GM21367 (cell line): Measurements from ENCODE around the gene ARMC5.

Experiments used
- ATAC-seq: cut with Tn5 transposase; IDR thresholded peaks from one replicate; pipeline ENCODE4 v1.9.1; 2021; ENCODE audit not compliant: unreplicated experiment

Gene ARMC5

GRCh38 chr16:31461201-31461920, 2.1 kb downstream of the ARMC5 start:
- no peak for ATAC-seq

GRCh38 chr16:31461921-31462804, 2.9 kb downstream of the ARMC5 start:
- no peak for ATAC-seq

- ATAC-seq, result no peak
Observed at GRCh38 chr16:31464348-31464769, 5.1 kb downstream of the ARMC5 start.

DNA sequence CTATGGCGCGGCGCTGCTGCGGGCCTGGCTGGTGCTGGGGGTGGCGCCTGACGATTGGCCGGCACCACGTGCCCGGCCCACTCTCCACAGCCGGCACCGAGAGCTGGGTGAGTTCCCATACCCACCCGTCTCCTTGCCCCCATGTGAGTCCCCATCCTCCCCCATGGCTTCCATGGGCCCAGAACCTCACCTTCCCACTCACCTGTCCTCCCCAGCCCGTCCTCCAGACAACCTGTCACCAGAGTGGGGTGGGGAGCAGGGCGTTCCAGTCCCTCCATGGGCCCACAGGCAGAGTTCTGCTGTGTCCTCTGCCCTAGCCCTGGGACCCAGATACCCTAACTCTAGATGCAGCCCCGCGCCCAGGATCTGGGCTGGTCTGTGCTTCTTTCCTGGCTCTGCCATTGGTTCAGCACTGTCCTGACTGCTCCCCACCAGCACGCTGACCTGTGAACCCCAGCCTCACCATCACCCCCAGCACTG, 5.5 kb downstream of the ARMC5 start:
- no peak for ATAC-seq

DNA sequence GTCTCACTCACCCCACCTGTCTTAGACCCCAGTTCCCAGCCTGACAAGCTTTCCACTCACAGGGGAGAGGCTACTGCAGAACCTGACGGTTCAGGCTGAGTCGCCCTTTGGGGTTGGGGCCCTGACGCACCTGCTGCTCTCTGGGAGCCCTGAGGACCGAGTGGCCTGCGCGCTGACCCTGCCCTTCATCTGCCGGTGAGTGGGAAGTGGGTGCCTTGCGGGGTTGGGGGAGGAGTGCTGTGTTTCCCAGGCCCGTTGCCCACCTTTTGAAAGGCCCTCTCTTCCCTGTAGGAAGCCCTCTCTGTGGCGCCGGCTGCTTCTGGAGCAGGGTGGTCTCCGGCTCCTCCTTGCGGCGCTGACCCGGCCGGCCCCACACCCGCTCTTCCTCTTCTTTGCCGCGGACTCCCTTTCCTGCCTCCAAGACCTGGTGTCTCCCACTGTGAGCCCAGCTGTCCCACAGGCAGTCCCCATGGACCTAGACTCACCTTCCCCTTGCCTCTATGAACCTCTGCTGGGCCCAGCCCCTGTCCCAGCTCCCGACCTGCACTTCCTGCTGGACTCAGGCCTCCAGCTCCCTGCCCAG, 6.6 kb downstream of the ARMC5 start:
- no peak for ATAC-seq

DNA sequence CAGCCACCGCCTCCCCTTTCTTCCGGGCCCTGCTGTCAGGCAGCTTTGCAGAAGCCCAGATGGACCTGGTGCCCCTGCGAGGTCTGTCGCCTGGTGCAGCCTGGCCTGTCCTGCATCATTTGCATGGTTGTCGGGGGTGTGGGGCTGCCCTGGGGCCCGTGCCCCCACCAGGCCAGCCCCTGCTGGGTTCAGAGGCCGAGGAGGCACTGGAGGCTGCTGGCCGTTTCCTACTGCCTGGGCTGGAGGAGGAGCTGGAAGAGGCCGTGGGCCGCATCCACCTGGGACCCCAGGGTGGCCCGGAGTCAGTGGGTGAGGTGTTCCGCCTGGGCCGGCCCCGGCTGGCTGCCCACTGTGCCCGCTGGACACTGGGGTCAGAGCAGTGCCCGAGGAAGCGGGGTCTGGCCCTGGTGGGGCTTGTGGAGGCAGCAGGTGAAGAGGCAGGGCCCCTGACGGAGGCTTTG, 7.1 kb downstream of the ARMC5 start:
- no peak for ATAC-seq

DNA sequence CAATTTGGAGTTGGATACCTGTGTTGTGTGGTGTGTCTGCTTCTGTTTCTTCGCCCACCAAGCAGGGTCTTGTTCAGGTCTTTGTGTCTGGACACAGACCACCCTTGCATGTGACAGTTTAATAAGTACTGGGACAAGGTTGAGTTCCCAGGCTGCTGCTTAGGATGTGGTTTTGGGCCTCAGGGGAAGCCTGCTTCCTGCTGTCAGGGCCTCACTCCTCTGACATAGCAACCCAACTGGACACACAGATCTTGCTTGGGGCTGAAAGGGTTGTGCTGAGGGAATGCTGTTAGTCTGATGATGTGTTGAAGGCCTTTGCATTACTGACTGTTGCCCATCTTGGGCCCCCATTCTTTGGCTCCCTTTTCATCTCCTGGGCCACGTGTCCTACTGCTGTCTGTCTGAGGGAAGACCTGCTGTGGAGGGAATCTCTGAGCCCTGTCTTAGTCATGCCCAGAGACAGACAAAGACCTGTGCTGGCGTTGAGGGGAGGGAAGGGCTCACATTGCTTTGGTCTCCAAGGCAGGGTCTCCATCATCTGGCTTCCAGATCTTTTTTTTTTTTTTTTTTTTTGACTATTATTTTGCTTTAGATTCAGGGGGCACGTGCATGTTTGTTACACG, 8.0 kb downstream of the ARMC5 start:
- no peak for ATAC-seq

GRCh38 chr16:31467858-31468257, 8.6 kb downstream of the ARMC5 start:
- no peak for ATAC-seq

DNA sequence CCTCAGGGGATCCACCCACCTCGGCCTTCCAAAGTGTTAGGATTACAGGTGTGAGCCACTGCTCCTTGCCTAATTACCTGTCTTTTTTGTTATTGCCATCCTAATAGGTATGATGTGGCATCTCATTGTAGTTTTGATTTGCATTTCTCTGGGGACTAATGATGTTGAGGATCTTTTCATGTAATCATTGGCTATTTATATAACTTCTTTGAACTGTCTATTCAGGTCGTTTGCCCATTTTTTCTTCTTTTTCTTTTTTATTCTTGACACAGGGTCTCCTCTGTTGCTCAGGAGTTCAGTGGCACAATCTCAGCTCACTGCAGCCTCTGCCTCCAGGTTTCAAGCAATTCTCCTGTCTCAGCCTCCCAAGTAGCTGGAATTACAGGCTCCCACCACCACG, 11.3 kb downstream of the ARMC5 start:
- ATAC-seq, result no peak

DNA sequence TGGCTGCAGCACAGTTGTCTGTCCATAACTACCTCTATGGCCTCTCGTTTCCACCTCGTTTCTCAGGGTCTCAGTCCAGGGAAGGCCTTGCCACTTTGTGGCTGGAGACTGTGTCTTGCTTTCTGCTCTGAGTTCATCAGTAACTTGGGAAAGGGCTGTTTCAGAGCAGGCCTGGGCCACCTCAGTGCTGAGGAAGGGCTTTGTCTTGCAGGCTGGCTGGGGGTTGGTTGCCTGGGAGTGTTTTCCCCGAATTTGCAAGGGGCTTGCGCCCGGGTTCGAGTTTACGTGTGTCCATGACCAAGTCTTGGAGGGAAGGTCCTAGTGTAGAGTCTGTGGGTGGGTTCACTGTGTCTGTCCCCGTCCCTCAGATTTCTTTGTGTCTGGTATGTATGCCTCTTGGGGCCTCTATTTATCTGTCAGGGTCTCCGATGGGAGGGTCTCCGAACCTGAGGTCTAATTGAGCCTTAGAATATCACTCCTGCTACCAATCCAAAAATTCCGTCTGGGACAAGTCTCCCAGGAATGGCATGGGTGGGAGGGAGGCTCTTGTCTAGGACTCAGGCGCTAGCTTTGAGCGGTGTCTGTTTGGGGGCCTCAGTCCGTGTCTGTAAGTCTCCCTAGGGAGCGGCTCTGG, 12.1 kb downstream of the ARMC5 start:
- ATAC-seq, result no peak

DNA sequence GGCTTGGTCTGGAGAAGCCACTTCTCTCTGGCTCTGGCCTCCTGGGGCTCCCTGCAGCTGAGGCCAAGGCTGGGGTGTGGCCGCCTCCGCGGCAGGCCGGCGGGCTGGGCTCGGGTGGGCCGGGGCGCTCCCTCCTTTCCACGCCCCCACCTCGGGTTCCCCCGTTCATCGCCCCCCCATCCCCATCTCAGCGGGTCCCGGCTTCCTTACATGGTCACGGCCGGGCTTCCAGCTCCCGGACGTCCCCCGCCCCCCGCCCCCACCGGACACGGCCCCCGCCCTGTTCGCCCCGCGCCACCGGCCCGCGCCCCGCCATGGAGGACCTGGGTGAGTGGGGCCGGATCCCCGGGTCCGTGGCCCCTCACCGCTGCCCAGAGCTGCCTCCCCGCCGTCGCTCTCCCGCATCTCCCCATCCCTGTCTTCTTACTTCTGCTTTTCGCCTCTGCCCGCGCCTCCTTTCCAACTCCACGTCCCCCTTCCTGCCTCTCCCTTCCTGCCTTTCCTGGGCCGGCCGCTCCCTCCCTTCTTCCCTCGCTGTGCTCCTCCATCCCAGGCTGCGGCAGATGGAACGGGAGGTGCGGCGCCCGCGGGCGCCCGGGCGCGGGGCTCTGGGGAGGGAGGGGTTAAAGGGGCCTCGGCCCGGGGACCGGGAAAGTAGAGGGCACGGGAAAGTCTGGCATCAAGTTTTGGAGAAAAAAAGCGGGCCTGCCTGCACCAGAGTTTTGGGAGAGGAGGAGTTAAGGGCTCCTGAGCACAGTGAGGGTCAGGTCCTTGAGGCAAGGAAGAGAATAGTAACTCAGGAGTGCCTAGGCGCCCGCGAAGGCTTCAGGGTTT, 12.8 kb downstream of the ARMC5 start, which contains the start of gene TGFB1I1:
TGFB1I1 (plus strand) TSS at position 278 of the 834 bp plus-strand sequence; CDS start at position 315, 37 bp downstream.
- ATAC-seq, result no peak

- ATAC-seq, result no peak
Observed at GRCh38 chr16:31472709-31473203, 13.5 kb downstream of the ARMC5 start.

DNA sequence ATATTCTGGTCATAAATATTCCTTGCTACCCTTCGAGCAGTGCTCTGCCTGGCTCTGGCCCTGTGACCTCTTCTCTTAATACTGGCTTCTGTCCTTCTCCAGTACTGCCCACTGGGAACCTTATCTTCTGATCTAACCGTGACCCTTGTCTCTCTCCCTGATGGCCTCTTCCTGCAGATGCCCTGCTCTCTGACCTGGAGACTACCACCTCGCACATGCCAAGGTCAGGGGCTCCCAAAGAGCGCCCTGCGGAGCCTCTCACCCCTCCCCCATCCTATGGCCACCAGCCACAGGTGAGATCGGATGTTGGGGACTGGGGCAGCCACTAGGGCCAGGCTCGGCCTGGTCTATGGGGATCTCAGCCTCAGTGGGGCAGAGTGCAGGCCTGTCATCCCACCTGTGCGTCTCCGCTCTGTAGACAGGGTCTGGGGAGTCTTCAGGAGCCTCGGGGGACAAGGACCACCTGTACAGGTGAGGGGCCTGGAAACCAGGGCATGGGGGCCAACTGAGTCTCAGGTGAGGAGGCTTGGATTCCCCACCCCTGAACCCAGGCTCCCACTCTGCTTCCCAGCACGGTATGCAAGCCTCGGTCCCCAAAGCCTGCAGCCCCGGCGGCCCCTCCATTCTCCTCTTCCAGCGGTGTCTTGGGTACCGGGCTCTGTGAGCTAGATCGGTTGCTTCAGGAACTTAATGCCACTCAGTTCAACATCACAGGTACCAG, 14.1 kb downstream of the ARMC5 start:
- ATAC-seq, result no peak

GRCh38 chr16:31474173-31474714, 14.9 kb downstream of the ARMC5 start:
- no peak for ATAC-seq

DNA sequence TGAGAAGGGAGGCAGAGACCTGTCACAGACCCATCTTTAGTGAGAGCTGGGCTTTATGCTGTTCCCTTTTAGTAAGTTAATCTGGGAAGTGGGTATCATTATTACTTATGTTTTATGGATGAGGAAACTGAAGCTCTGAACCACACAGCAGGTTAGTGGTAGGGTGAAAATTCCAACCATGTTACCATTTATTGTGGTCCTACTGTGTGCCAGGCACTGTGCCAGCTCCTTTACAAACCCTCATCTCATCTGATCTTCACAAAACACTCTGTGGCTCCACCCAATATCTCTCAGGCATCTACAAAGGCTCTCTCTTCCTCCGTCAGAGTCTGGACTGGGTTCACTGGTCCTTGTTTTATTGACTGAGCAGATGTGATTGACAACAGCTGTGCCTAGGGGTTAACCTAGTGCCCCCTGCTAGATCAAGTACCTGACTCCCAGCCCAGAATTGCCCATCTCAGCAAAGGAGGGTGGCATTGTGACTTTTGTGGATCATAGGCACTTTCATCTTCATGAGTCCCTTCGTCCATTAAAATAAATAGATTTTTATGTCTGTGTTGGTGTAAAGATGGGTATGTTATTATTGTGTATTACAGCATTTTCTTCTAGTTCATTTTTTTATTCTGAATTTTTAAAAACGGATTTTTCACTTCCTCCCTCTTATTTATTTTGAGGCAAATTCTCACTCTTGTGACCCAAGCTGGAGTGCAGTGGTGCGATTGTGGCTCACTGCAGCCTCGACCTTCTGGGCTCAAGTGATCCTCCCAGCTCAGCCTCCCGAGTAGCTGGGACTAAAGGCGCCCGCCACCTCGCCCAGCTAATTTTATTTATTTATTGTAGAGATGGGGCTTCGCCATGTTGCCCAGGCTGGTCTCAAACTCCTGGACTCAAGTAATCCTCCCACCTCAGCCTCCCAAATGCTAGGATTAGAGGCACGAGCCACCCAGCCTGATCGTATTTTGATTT, 15.8 kb downstream of the ARMC5 start:
- no peak for ATAC-seq

GRCh38 chr16:31475946-31476302, 16.6 kb downstream of the ARMC5 start:
- ATAC-seq, result no peak
